ENCODE measurements around the gene ATP5MC2. TPM values are rescaled to one million over a fixed set of nuclear protein-coding genes. Genes with fewer than 3 reads are reported as not detected.
A peak's percentile ranks its signal among the peaks of the same experiment; 100 is the strongest.

Gene ATP5MC2
- total RNA-seq, 1 experiment from 2014 or later, result 322 TPM

DNA sequence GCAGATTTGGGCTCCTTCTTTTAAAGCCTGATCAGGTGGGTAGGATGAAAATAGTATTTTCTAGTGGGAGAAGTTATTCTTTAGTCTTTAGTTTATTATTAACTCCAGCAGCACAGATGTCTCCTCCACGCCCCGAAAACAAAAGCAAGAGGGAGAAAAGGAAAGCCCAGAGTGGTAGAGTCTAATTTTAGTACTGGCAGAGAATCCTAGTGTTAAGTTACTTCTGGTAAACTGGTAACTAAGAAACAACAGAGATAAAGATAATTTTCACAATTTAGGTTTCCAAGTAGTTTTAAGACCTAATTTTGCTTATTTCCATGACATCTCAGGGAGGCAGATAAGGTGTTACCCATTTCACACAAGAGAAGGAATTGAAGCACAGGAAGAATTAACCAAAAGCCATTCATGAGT is 16.3 kb downstream of the ATP5MC2 start:
- Histone ChIP-seq H3K79me2 (ENCODE audit: low read length) (no peaks in the 10 kb centered on the region), H3K4me3 (ENCODE audit: low read length) (peak overlapping the region; percentile 25; the same call in 1 of the 2 replicates), H4K20me1 (ENCODE audit: low read length) (no peaks in the 10 kb centered on the region), H3K36me3 (ENCODE audit: low read depth, low read length) (no peaks in the 10 kb centered on the region; the same call in 1 of the 2 replicates), H3K4me1 (ENCODE audit: insufficient read depth, low read length) (peaks cover 22% of the 10 kb centered on the region), H2AFZ (ENCODE audit: low read length) (peak overlapping the region; percentile 51; the same call in 1 of the 2 replicates), H3K27me3 (ENCODE audit: low read length) (no peaks in the 10 kb centered on the region), H3K9ac (ENCODE audit: low read length) (peak overlapping the region; percentile 48), H3K9me2 (replicated peaks; ENCODE audit: low read length) (no peaks in the 10 kb centered on the region), H3K9me3 (ENCODE audit: low read length) (no peaks in the 10 kb centered on the region), H3K27ac (ENCODE audit: low read length) (peak overlapping the region; percentile 90), H3K4me2 (ENCODE audit: low read length) (peak overlapping the region; percentile 61), H3F3A (ENCODE audit: low read length, unreplicated experiment) (peaks cover 6% of the 10 kb centered on the region)
- ChIA-PET CTCF (interaction anchor here (1.3 to 2.0 kb wide), 2 partner anchors 16 to 116 kb away, joined by 7 to 10 read pairs; partner anchors contain the start of gene ATP5MC2), POLR2A (ENCODE audit: unreplicated experiment) (interaction anchor here (0.5 to 1.4 kb wide), 5 partner anchors 11 to 98 kb away, joined by 5 to 14 read pairs (median 8); no protein-coding TSS in a partner anchor)
- ATAC-seq, result peak; percentile 27; the same call in 1 of the 2 replicates
- no peak for DNase-seq
- TF ChIP-seq EZH2 (IDR thresholded peaks at IDR 0.05; ENCODE audit: low read length, unreplicated experiment) (no peak), EZH2phosphoT487 (IDR thresholded peaks at IDR 0.05; ENCODE audit: borderline replicate concordance, low read length) (no peak)
- TF ChIP-seq, protein P1, sequence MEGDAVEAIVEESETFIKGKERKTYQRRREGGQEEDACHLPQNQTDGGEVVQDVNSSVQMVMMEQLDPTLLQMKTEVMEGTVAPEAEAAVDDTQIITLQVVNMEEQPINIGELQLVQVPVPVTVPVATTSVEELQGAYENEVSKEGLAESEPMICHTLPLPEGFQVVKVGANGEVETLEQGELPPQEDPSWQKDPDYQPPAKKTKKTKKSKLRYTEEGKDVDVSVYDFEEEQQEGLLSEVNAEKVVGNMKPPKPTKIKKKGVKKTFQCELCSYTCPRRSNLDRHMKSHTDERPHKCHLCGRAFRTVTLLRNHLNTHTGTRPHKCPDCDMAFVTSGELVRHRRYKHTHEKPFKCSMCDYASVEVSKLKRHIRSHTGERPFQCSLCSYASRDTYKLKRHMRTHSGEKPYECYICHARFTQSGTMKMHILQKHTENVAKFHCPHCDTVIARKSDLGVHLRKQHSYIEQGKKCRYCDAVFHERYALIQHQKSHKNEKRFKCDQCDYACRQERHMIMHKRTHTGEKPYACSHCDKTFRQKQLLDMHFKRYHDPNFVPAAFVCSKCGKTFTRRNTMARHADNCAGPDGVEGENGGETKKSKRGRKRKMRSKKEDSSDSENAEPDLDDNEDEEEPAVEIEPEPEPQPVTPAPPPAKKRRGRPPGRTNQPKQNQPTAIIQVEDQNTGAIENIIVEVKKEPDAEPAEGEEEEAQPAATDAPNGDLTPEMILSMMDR (conservative IDR thresholded peaks at IDR 0.05; ENCODE audit: low read depth, low read length), result no peak
- BruUV-seq (replicated peaks), result TSS peak; percentile 83
- intact Hi-C loops (cut with micrococcal nuclease), result loop anchor here (1.0 kb wide), 2 partner anchors 17 to 33 kb away; partner anchors contain the start of genes ATF7 and ATP5MC2

DNA sequence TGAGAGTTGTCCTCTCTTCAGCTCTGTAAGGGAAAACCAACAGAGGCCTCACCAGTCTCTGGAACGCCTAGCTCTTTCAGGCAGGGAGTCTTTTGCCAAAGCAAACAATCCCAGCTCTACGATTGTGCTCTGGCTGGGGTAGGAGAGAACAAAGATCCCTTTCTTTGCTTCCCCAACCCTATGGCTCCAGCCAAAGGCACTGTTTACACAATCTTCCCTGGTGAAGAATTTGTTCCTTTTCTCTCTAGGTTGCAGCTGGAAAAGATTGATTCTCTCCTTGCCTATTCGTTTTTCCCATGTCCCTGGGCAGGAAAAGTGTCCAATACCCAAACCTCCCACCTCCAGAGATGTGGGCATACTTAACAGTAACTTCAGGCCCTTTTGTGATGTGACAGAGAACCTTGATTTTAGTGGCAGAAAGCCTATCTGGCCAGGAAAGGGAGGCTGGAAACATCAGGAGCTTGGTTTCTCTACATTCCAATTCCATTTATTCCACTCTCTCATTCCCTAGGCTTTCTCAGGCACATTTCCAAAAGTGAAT is 16.8 kb downstream of the ATP5MC2 start:
- Histone ChIP-seq H3K36me3 (ENCODE audit: low read depth, low read length) (no peaks in the 10 kb centered on the region), H3K27ac (ENCODE audit: low read length) (peak overlapping the region; percentile 90), H3K4me3 (ENCODE audit: low read length) (peak overlapping the region; percentile 25; the same call in 1 of the 2 replicates), H3K4me1 (ENCODE audit: insufficient read depth, low read length) (peaks cover 22% of the 10 kb centered on the region), H3K79me2 (ENCODE audit: low read length) (no peaks in the 10 kb centered on the region), H3F3A (ENCODE audit: low read length, unreplicated experiment) (peaks cover 6% of the 10 kb centered on the region), H3K9me2 (replicated peaks; ENCODE audit: low read length) (no peaks in the 10 kb centered on the region), H2AFZ (ENCODE audit: low read length) (peak overlapping the region; percentile 51), H4K20me1 (ENCODE audit: low read length) (no peaks in the 10 kb centered on the region), H3K9ac (ENCODE audit: low read length) (peak overlapping the region; percentile 48), H3K27me3 (ENCODE audit: low read length) (no peaks in the 10 kb centered on the region), H3K9me3 (ENCODE audit: low read length) (no peaks in the 10 kb centered on the region), H3K4me2 (ENCODE audit: low read length) (peak overlapping the region; percentile 61)
- ATAC-seq (peak; percentile 99), DNase-seq (peak; percentile 95)
- no peak for TF ChIP-seq EZH2 (IDR thresholded peaks at IDR 0.05; ENCODE audit: low read length, unreplicated experiment)
- BruUV-seq (replicated peaks), result no TSS peak
- POLR2A ChIA-PET (ENCODE audit: unreplicated experiment), result interaction anchor here (0.5 to 1.4 kb wide), 7 partner anchors 12 to 98 kb away, joined by 3 to 14 read pairs (median 8); partner anchors contain the start of genes ATF7 and ATP5MC2
- intact Hi-C loops (cut with micrococcal nuclease), result loop anchor here (1.0 kb wide), 2 partner anchors 17 to 33 kb away; partner anchors contain the start of genes ATF7 and ATP5MC2
- CTCF ChIA-PET, result interaction anchor here (0.6 to 2.0 kb wide), 6 partner anchors 17 to 601 kb away, joined by 3 to 10 read pairs (median 4); partner anchors contain the start of gene ATP5MC2

DNA sequence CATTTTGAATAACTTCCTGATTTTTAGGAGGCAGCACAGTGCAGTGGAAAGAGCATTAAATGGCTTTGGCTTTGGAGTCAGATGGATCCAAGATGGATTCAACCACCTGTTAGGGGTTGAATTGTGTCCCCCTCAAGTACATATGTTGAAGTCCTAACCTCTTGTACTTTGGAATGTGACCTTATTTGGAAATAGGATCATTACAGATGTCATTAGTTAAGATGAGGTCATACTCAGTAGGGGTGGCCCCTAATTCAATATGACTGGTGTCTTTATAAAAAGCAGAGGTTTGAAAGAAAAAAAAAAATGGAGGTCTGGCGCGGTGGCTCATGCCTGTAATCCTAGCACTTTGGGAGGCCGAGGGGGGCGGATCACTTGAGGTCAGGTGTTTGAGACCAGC is 18.8 kb downstream of the ATP5MC2 start:
- no TSS peak for BruUV-seq (replicated peaks)
- CTCF ChIA-PET, result no interaction called here
- H2AFZ ChIP-seq (ENCODE audit: low read length), result no peak overlapping the region
- peaks cover 6% of the 10 kb centered on the region for H3F3A ChIP-seq (ENCODE audit: low read length, unreplicated experiment)
- H3K79me2 ChIP-seq (ENCODE audit: low read length), result no peaks in the 10 kb centered on the region
- intact Hi-C loops (cut with micrococcal nuclease), result no loop called here
- H3K36me3 ChIP-seq (ENCODE audit: low read depth, low read length), result no peaks in the 10 kb centered on the region
- H3K9me2 ChIP-seq (replicated peaks; ENCODE audit: low read length), result no peaks in the 10 kb centered on the region
- peaks cover 22% of the 10 kb centered on the region for H3K4me1 ChIP-seq (ENCODE audit: insufficient read depth, low read length)
- ATAC-seq (no peak), DNase-seq (no peak)
- POLR2A ChIA-PET (ENCODE audit: unreplicated experiment), result no interaction called here
- TF ChIP-seq EZH2 (IDR thresholded peaks at IDR 0.05; ENCODE audit: low read length, unreplicated experiment) (no peak), EZH2phosphoT487 (IDR thresholded peaks at IDR 0.05; ENCODE audit: borderline replicate concordance, low read length) (no peak)
- TF ChIP-seq, protein P1 (conservative IDR thresholded peaks at IDR 0.05; ENCODE audit: low read depth, low read length), result no peak
- H3K27me3 ChIP-seq (ENCODE audit: low read length), result no peaks in the 10 kb centered on the region
- no peak overlapping the region for H3K27ac ChIP-seq (ENCODE audit: low read length)
- H3K9ac ChIP-seq (ENCODE audit: low read length), result no peak overlapping the region
- H3K4me3 ChIP-seq (ENCODE audit: low read length), result no peak overlapping the region
- no peak overlapping the region for H3K4me2 ChIP-seq (ENCODE audit: low read length)
- H3K9me3 ChIP-seq (ENCODE audit: low read length), result no peaks in the 10 kb centered on the region
- H4K20me1 ChIP-seq (ENCODE audit: low read length), result no peaks in the 10 kb centered on the region
